Fibroblast of lung (primary cell): ENCODE measurements around the gene SLC1A1. TPM values are rescaled to one million over a fixed set of nuclear protein-coding genes. Genes with fewer than 3 reads are reported as not detected.

ENCODE experiments used
- DNase-seq, 2 donors: peaks; one replicate each; pipeline versions ENCODE4 v3.0.0 to v3.0.0-alpha.2; 2010; ENCODE audit warnings: low read depth in 2 of 2
- H2AFZ ChIP-seq: 2 replicates; pipeline ENCODE4 v1.5.1; 2012; ENCODE audit warnings: low read length, control low read depth, inconsistent platforms
- H3K27ac ChIP-seq: 2 replicates; pipeline ENCODE4 v1.5.1; 2011; ENCODE audit warnings: low read length, control low read depth; ENCODE audit not compliant: insufficient read depth
- H3K27me3 ChIP-seq: 2 replicates; pipeline ENCODE4 v1.5.1; 2011; ENCODE audit warnings: mild to moderate bottlenecking, low read length; ENCODE audit not compliant: control insufficient read depth, insufficient read depth
- H3K36me3 ChIP-seq: 2 replicates; pipeline ENCODE4 v1.5.1; 2011; ENCODE audit warnings: low read length; ENCODE audit not compliant: control insufficient read depth, insufficient read depth
- H3K4me1 ChIP-seq: 2 replicates; pipeline ENCODE4 v1.5.1; 2011; ENCODE audit warnings: low read length; ENCODE audit not compliant: control insufficient read depth, insufficient read depth; ENCODE audit errors: extremely low read depth
- H3K4me2 ChIP-seq: 2 replicates; pipeline ENCODE4 v1.5.1; 2011; ENCODE audit warnings: low read length, control low read depth; ENCODE audit not compliant: insufficient read depth; ENCODE audit errors: extremely low read depth
- H3K4me3 ChIP-seq, 4 experiments: fragments of 200-600 bp in 1 of 4; sonication (generic) in 1 of 4; replicated peaks in 1 of 4; 2 replicates each; pipeline ENCODE4 v1.5.1; 2011 to 2016; ENCODE audit warnings: low read length in 4 of 4, low read depth in 3 of 4, mild to moderate bottlenecking in 3 of 4, control low read depth in 2 of 4, inconsistent platforms in 1 of 4, mixed read lengths in 1 of 4; ENCODE audit not compliant: insufficient read depth in 1 of 4; ENCODE audit errors: control extremely low read depth in 1 of 4
- H3K79me2 ChIP-seq: 2 replicates; pipeline ENCODE4 v1.5.1; 2012; ENCODE audit warnings: mild to moderate bottlenecking, low read length, inconsistent platforms; ENCODE audit not compliant: control insufficient read depth, insufficient read depth
- H3K9ac ChIP-seq: 2 replicates; pipeline ENCODE4 v1.5.1; 2011; ENCODE audit warnings: mild to moderate bottlenecking, low read length, control low read depth; ENCODE audit not compliant: insufficient read depth
- H3K9me3 ChIP-seq: 2 replicates; pipeline ENCODE4 v1.5.1; 2012; ENCODE audit warnings: low read depth, low read length; ENCODE audit not compliant: control insufficient read depth, insufficient read depth
- H4K20me1 ChIP-seq: 2 replicates; pipeline ENCODE4 v1.5.1; 2011; ENCODE audit warnings: low read length; ENCODE audit not compliant: control insufficient read depth, insufficient read depth; ENCODE audit errors: extremely low read depth
- CTCF ChIP-seq, 2 donors: IDR thresholded peaks in 1 of 2; conservative IDR thresholded peaks in 1 of 2; 1 replicate in 1 of 2; 2 replicates in 1 of 2; pipeline ENCODE4 v1.5.1; 2011 to 2012; ENCODE audit warnings: low read length in 2 of 2, control low read depth in 1 of 2, inconsistent platforms in 1 of 2, low read depth in 1 of 2, mild to moderate bottlenecking in 1 of 2
- EZH2 ChIP-seq: IDR thresholded peaks from 2 replicates; pipeline ENCODE4 v1.5.1; 2012; ENCODE audit warnings: low read length, control low read depth, mild to moderate bottlenecking; ENCODE audit errors: missing control alignments
- polyA plus RNA-seq, 2 donors: library from polyadenylated mRNA; depleted of rRNA in 1 of 2; stranded (reverse) in 1 of 2; unstranded in 1 of 2; fragments of >200 nt; gene quantifications; 2 replicates each; pipeline ENCODE4 v1.2.1, GENCODE V29; 2011 to 2012; ENCODE audit warnings: missing spikeins in 1 of 2
- total RNA-seq: library from RNA; depleted of rRNA; stranded (reverse); fragments of >200 nt; gene quantifications from 2 replicates; pipeline ENCODE4 v1.2.1, GENCODE V29; 2014

SLC1A1 gene
- total and polyA plus RNA-seq, 2 donors (not counting 1 experiment from before 2014, with no cell fraction given): 4.5 to 64.1 TPM

- H3K79me2 ChIP-seq: no peaks in the 10 kb centered on the region
- no peaks in the 10 kb centered on the region for H3K36me3 ChIP-seq
- no peaks in the 10 kb centered on the region for H3K27me3 ChIP-seq
- TF ChIP-seq EZH2: no peak
- TF ChIP-seq CTCF (conservative IDR thresholded peaks at IDR 0.05 in 1 of 2, IDR thresholded peaks at IDR 0.05 in 1 of 2; ENCODE audit: low read depth in 1 of 2, low read length in 2 of 2): no peak
- H3K4me2 ChIP-seq: no peak overlapping the region
- no peaks in the 10 kb centered on the region for H3K9me3 ChIP-seq
- no peak overlapping the region for H3K9ac ChIP-seq
- no peak overlapping the region for H3K27ac ChIP-seq
- peak; percentile 16 to 25 for DNase-seq
- no peak overlapping the region for H2AFZ ChIP-seq
- no peaks in the 10 kb centered on the region for H4K20me1 ChIP-seq
- H3K4me1 ChIP-seq: no peaks in the 10 kb centered on the region
- no peak overlapping the region for H3K4me3 ChIP-seq
These were observed 25.7 kb downstream of the SLC1A1 start for GRCh38 chr9:4515958-4516375.

- DNase-seq: peak in 1 of 2 donors; percentile 27
- TF ChIP-seq EZH2: no peak
- TF ChIP-seq CTCF (conservative IDR thresholded peaks at IDR 0.05 in 1 of 2, IDR thresholded peaks at IDR 0.05 in 1 of 2; ENCODE audit: low read depth in 1 of 2, low read length in 2 of 2): no peak
- Histone ChIP-seq H3K79me2 (no peaks in the 10 kb centered on the region), H3K4me1 (no peaks in the 10 kb centered on the region), H3K9ac (no peak overlapping the region), H3K36me3 (no peaks in the 10 kb centered on the region), H3K27ac (no peak overlapping the region), H3K4me3 (no peak overlapping the region), H3K27me3 (no peaks in the 10 kb centered on the region), H3K9me3 (no peaks in the 10 kb centered on the region), H2AFZ (no peak overlapping the region), H4K20me1 (no peaks in the 10 kb centered on the region), H3K4me2 (no peak overlapping the region)
These were observed 27.0 kb downstream of the SLC1A1 start for GRCh38 chr9:4517274-4517673.

- Histone ChIP-seq H3K79me2 (no peaks in the 10 kb centered on the region), H3K27me3 (no peaks in the 10 kb centered on the region), H3K4me2 (no peak overlapping the region), H3K9ac (no peak overlapping the region), H3K4me3 (no peak overlapping the region), H2AFZ (no peak overlapping the region), H3K27ac (no peak overlapping the region), H3K9me3 (no peaks in the 10 kb centered on the region), H4K20me1 (no peaks in the 10 kb centered on the region), H3K36me3 (no peaks in the 10 kb centered on the region), H3K4me1 (no peaks in the 10 kb centered on the region)
- DNase-seq: no peak
- TF ChIP-seq EZH2: no peak
These were observed 29.3 kb downstream of the SLC1A1 start for GRCh38 chr9:4519604-4520003.
